GM18508 (cell line): Measurements from ENCODE around the gene FOXD1.

Source experiments
- ATAC-seq: cut with Tn5 transposase; IDR thresholded peaks from one replicate; pipeline ENCODE4 v1.9.1; 2021; ENCODE audit warnings: moderate number of reproducible peaks; ENCODE audit not compliant: insufficient read depth, unreplicated experiment

FOXD1 gene

GRCh38 chr5:73442996-73443627 lies 5.5 kb downstream of the FOXD1 start:
- no peak for ATAC-seq

- no peak for ATAC-seq
These were observed 6.3 kb downstream of the FOXD1 start for GRCh38 chr5:73442231-73442811.

DNA sequence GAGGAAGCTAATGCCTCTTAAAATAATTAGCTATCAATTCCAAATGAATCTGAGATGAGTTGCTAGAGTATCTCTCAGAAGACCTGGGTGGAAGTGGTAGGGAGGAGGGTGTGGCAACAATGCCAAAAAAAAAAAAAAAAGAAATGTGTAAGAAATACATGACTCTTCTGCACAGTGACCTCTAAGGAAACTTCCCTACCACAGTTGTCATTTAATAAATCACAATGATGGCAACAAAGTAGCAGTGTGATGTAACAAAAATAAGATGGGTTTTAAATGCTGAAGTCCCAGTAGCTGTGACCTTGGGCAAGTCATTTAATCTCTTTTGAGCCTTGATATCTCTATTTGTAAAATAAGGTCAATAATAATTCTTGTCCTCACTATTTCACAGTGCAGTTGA lies 7.2 kb downstream of the FOXD1 start:
- ATAC-seq: no peak

DNA sequence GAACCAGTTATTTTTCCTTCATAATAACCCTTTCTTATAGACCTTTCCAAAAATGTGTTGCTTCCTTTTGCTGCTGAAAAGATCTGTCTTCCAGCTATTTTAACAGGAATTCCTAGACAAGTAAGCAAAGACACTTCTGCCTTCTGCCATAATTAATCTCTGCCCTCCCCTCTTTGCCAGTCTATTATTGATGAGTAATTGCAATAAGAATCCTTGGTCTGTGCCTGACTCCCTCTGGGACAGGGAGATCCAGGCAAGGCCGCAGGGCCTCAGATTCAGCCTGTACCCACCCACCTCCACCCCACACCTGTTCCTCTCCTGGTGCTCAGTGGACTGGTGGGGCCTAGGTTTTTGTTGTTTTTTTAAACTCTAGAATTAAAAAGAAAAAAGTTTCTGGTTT lies 8.3 kb downstream of the FOXD1 start:
- no peak for ATAC-seq

DNA sequence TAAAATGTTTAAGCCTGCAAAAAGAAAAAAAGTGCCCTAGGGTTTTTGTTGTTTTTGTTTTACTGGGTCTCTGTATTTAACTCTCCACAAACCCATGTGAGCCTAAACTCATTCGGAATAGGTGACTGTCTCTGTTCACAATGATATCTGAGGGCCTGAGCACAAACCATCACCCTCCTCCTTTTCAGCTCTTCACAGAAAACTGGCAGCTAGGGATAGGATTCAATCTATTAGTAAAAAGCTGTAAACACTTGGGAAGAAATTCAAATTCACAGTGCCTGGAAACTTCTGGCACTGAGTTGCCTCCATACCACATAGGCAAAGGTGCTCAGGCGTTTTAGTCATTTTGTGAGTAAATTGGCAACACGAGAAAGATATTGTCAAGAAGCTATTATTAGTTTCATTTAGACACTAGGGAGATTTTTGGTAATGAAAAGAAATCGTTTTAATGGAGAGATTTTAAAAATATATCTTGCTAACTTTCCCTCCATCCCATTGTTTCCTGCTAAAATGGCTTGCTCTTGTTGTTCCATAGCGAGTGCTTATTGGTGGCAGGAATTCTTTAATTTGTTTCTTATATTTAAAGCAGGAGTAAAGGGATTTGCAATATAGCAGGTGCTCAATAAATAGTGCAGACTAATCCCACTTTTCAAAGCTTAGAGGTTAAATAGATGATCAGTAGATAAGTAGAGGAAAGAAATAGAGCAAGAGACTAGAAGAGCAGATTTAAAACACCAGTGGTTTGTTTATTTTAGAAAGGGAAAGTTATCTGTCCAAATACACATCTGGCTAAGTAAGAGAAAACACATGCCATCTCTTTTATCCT lies 9.7 kb downstream of the FOXD1 start:
- no peak for ATAC-seq

GRCh38 chr5:73437777-73438644 lies 10.6 kb downstream of the FOXD1 start:
- ATAC-seq: no peak

GRCh38 chr5:73437101-73437776 lies 11.3 kb downstream of the FOXD1 start:
- no peak for ATAC-seq

DNA sequence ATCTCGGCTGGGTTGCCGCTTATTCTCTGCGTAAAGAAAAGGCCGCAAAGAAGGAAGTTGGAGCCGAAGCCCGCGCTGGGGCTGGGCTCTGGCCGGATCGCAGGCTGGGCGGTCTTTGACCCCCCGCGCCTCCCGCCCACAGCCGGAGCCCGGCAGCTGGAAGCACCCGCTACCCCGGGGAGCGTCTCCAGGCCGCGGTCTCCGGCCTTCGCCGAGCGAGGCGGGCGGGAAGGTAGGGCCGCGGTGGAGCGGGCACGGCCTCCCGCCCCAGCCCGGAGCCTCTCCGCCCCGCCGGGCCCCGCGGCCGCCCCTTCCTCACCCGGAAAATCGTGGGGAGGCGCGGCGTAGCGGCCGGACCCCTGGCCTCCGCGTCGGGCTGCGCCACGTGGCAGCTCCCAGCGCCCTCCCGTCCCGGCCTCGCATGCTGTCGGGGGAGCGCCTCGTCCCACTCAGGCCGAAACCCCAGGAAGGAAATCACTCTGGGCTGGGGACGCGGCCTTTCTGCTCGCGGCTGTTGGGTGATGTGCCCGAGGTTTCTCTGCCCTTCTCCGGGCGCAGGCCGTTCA lies 12.0 kb downstream of the FOXD1 start:
- no peak for ATAC-seq

- ATAC-seq: no peak
These were observed 12.6 kb downstream of the FOXD1 start for GRCh38 chr5:73435759-73436534.

DNA sequence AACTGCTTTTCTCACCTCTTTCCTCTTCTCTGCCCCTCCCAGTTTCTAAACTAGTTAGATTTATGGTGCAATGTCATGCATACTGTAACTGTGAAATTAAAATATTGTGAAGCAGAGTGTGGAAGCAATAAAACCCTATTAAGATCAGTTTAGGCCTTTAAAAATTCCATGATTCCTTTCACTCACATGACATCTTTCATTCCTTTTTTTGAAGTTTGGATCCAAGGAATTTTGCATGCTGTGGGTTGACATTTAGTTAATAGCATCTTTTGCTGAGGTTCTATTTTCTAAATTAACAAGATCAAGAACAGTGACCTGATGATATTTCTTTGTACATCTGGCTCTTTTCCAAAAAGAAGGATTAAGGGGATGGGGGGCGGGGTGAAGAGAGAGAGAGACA lies 13.7 kb downstream of the FOXD1 start:
- ATAC-seq: no peak

DNA sequence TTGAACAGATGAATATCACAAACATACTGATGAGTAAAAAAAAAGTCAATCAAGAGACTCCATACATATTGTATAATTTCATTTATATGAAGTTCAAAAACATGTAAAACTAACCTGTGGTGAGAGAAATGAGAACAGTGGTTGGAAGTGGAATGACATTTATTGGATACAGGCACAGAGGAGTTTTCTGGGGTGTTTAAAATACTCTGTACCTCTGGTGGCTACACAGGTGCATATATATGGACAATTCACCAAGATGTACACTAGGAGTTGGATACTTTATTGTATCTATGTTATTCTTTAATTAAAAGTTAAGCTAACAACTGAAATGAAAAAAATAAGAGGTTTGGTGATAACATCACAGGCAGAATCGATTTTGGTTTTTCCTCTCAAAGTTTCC lies 14.1 kb downstream of the FOXD1 start:
- ATAC-seq: no peak

DNA sequence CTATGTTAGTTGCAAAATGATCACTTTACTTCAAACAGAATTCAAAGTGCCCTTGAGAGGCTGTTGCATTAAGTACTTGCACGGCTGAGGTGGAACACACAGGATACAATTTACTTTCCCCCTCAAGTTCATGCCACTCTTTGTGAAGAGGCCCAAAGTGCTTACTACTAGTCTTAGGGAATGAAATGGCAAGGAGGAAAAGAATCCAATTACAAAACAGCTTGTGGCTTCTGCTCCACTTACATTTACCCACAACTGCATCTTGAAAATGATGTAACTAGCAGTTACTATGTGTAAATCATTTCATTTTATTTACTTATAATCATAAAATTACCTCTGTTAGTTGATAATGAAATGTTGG lies 14.6 kb downstream of the FOXD1 start:
- ATAC-seq: no peak

DNA sequence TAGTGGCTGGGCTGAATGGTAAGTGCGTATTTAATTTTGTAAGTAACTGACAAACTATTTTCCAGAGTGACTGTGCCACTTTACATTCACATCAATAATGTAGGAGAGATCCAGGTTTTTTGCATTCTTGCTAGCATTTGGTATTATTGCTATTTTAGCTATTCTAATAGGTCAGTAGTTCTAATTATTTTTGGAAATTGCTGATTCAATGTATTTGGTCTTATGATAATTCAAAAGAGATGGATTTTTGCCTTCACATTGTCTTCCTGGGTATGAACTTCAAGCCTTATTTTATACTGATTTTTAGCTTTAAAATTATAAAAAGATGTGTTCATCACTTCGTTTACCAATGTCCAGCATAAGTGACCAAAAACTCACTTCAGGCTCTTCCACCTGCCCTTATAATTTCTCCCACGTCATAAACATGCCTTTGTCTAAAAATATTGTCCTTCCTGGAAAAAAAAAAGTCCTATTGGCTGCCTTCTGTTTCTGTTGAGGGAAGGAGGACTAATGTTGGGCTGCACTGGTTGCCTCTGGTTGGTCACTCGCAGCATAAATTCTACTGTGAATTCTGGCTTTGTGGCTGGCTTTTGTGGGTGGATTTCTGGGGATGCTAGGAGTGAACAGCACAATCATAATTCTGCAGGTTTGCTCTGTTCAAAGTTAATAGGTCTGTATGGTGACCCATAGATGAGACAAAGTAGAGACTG lies 15.2 kb downstream of the FOXD1 start:
- no peak for ATAC-seq

DNA sequence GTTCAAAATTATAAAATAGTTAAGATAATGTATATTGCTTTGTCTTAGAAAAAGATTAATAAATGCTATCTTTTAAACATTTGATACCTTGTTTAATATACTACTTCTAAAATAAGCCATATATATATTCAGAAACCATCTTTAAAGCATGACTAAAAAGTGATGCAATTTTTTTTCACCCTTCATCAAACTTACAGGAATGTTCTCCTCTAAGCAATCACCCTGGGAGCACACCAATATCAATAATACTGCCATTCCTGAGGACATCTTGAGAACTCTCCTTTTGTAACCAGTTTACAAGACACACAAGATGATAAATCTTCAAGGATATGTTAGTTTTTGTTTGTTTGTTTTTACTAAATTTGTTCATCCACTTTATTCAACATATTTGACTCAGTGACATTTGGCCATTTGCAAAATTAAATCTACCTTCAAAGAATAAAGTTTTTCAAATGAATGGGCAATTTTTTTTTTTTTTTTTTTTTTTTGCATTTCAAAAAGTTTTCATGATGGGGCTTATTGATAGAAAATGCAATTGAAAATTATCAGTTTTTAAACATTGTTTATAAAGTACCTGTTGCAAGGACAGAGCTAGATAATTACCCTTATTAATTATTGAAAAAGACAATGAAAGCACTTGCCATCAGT lies 17.2 kb downstream of the FOXD1 start:
- ATAC-seq: no peak

DNA sequence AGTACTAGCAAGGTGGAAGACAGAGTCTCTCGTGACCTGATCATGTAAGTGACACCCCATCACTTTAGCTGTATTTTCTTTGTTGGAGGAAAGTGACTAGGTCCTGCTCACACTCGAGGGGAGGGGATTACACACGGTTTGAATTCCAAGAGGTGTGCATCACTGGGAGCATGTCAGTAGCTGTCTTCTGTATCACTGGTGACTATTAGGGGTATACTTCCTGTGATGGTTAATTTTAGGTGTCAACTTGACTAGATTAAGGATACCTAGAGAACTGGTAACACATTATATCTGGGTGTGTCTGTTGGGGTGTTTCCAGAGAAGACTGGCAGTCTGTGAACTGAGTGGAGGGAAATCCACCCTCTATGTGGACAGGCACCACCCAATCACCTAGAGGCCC lies 22.5 kb downstream of the FOXD1 start:
- no peak for ATAC-seq

DNA sequence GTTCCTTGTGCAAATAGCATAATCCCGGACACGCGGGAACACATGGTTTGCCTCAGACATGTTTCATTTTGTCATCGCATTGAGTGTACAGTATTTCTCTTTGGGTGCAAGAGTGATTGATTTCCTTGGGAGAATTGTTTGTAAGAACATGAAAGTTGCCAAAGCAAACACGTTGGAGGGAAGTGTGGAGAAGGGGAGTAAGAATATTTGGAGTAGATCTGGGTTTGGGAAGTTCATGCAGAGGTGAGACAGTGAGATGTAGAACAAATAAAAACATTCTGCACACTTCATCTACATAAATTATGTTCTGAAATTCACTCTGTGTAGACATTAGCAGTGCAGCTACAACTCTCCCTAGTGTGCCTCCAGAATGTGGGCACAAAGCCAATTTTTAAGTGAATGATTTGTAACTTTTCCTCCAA lies 24.0 kb downstream of the FOXD1 start:
- ATAC-seq: no peak

DNA sequence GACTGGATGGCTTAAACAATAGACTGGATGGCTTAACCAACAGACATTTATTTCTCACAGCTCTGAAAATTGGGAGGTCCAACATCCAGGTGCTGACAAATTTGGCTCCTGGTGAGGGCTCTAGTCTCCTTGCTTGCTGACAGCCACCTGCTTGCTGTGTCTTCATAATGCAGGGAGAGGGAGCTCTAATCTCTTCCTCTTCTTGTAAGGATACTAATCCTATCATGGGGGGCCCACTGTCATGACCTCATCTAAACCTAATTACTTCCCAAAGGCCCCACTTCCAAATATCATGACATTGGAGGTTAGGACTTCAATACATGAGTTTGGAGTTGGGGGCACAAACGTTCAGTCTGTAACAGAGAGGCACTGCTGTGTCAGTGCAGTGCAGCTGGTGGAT lies 26.4 kb downstream of the FOXD1 start:
- no peak for ATAC-seq

DNA sequence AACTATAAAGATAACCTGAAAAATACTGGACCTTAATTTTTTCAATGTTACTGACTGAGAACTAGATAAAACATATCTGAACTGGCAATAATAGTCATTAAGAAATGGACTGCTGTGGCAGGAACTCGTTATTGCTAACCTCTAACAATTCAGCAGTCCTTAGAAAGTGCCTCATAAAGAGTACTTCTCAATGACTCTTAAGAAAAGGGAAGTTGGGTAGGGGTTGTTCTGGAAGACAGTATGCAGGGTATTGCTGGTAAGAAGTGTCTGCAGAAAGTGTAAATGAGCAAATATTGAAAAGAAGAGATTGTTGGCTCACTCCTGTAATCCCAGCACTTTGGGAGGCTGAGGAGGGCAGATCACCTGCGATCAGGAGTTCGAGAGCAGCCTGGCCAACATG lies 27.9 kb downstream of the FOXD1 start:
- no peak for ATAC-seq
